Esophagus (tissue), 2 donors: ENCODE results near the gene RBM47. TPM values are rescaled to one million over a fixed set of nuclear protein-coding genes. Genes with fewer than 3 reads are reported as not detected.

Source experiments
- H3K27ac ChIP-seq, 2 donors: one replicate each; pipeline ENCODE4 v1.5.1; 2013; ENCODE audit warnings: low read depth in 2 of 2, mild to moderate bottlenecking in 2 of 2, inconsistent platforms in 1 of 2, low read length in 1 of 2, moderate library complexity in 1 of 2
- H3K27me3 ChIP-seq, 2 donors: one replicate each; pipeline ENCODE4 v1.6.1; 2013; ENCODE audit warnings: low read length in 2 of 2, control low read depth in 1 of 2, mild to moderate bottlenecking in 1 of 2; ENCODE audit not compliant: insufficient read depth in 2 of 2, control insufficient read depth in 1 of 2
- H3K36me3 ChIP-seq, 2 donors: one replicate each; pipeline ENCODE4 v1.6.1; 2013; ENCODE audit warnings: low read length in 1 of 2; ENCODE audit not compliant: control insufficient read depth in 2 of 2, insufficient read depth in 2 of 2
- H3K4me1 ChIP-seq, 2 donors: one replicate each; pipeline ENCODE4 v1.6.1; 2013; ENCODE audit warnings: low read length in 1 of 2; ENCODE audit not compliant: control insufficient read depth in 2 of 2, insufficient read depth in 2 of 2
- H3K4me3 ChIP-seq, 2 donors: one replicate each; pipeline ENCODE4 v1.5.1; 2013; ENCODE audit warnings: low read length in 2 of 2, mild to moderate bottlenecking in 2 of 2, low read depth in 1 of 2, moderate library complexity in 1 of 2
- H3K9me3 ChIP-seq, 2 donors: one replicate each; pipeline ENCODE4 v1.6.1; 2013; ENCODE audit warnings: mild to moderate bottlenecking in 2 of 2, low read depth in 1 of 2, low read length in 1 of 2, moderate library complexity in 1 of 2; ENCODE audit not compliant: control insufficient read depth in 2 of 2, insufficient read depth in 1 of 2
- WGBS, 2 donors: extraction: QIAGEN DNeasy Blood & Tissue Kit; methylation state at CpG; one replicate each; pipeline ENCODE4 v1.1.7; 2013; 5-methylcytosine and 5-hydroxymethylcytosine counted together
- polyA plus RNA-seq, 2 donors: library from polyadenylated mRNA; stranded (reverse); fragments of 200-250 nt; gene quantifications; one replicate each; pipeline ENCODE4 v1.2.3, GENCODE V29; 2013
- donor health status: healthy with polysubstance abuse.
- donor health status: Bipolar disorder and iron deficiency.

Gene RBM47
- polyA plus RNA-seq, 2 donors: 31.3 to 39.4 TPM

DNA sequence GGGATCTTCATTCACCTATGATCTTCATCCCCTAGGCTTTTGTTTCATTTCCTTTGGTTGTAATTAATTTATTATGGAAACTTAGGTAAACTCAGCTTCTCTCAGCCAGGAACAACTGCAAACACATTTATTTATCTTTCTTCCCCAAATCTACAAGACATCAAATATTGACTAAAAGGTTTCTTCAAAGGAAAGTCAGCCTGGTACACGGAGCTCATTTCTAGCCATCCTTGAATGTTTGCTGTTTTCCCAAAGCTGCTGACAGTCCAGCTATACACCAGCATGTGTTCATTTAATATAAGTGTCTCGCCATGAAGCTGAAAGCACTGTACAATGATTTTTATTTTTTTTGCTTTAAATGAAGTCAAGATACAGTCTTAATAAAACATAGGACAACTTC lies 16.8 kb downstream of the RBM47 start:
- 79 to 80% methylated on average over 2 of the region's 2 CpGs for WGBS, 2 donors
- Histone ChIP-seq H3K4me1 (no peaks in the 10 kb centered on the region), H3K27ac (no peak overlapping the region), H3K9me3 (no peaks in the 10 kb centered on the region), H3K36me3 (no peaks in the 10 kb centered on the region), H3K27me3 (no peaks in the 10 kb centered on the region), H3K4me3 (no peak overlapping the region)

DNA sequence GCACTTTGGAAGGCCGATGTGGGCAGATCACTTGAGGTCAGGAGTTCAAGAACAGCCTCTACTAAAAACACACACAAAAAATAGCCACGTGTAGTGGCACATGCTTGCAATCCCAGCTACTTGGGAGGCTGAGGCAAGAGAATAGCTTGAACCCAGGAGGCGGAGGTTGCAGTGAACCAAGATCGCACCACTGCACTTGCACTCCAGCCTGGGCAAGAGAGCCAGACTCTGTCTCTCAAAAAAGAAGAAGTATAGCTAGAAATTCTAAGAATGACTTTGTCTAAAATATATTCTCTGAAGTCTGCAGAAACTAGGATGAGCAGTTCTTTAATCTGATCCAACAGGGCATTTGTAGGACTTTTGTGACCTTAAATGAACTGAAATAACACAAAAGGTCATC lies 17.4 kb downstream of the RBM47 start:
- Histone ChIP-seq H3K4me1 (no peaks in the 10 kb centered on the region), H3K27ac (no peak overlapping the region), H3K36me3 (no peaks in the 10 kb centered on the region), H3K4me3 (no peak overlapping the region), H3K27me3 (no peaks in the 10 kb centered on the region), H3K9me3 (no peaks in the 10 kb centered on the region)
- 89 to 96% methylated on average over 4 of the region's 4 CpGs for WGBS, 2 donors

DNA sequence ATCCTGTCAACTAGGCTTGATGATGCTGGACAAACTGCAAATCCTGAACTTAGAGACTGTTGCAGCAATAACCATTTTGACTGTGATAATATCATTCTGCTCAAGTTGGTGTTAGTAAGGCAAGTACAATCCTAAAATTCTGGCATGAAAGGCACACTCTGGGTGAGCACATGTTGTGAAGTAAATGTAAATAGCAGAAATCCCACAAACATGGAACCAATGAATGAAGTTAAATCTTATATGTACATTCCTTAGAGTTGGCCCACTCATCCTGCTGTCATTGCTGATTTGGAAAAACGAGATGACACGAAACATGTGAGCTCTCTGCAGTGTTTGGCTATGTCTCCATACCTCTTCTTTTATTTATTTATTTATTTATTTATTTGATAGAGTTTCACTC lies 21.0 kb downstream of the RBM47 start:
- Histone ChIP-seq H3K27ac (no peak overlapping the region), H3K27me3 (no peaks in the 10 kb centered on the region), H3K4me3 (no peak overlapping the region), H3K4me1 (no peaks in the 10 kb centered on the region), H3K9me3 (no peaks in the 10 kb centered on the region), H3K36me3 (no peaks in the 10 kb centered on the region)
- WGBS, 2 donors: 69 to 76% methylated on average over 2 of the region's 2 CpGs

DNA sequence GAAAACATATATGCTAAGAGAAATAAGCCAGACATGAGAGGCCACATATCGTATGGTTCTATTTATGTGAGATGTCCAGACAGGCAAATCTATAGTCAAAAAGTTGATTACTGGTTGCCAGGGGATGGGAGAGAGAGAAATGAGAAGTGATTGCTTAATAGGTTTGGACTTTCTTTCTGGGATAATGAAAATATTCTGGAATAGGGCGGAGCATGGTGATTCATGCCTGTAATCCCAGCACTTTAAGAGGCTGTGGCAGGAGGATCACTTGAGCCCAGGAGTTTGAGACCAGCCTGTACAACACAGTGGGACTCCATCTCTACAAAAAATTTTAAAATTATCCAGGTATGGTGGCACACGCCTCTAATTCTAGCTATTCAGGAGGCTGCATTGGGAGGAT lies 22.4 kb downstream of the RBM47 start:
- Histone ChIP-seq H3K9me3 (no peaks in the 10 kb centered on the region), H3K27ac (no peak overlapping the region), H3K27me3 (no peaks in the 10 kb centered on the region), H3K4me3 (no peak overlapping the region), H3K36me3 (no peaks in the 10 kb centered on the region), H3K4me1 (no peaks in the 10 kb centered on the region)
- 82 to 85% methylated on average over 3 of the region's 3 CpGs for WGBS, 2 donors

DNA sequence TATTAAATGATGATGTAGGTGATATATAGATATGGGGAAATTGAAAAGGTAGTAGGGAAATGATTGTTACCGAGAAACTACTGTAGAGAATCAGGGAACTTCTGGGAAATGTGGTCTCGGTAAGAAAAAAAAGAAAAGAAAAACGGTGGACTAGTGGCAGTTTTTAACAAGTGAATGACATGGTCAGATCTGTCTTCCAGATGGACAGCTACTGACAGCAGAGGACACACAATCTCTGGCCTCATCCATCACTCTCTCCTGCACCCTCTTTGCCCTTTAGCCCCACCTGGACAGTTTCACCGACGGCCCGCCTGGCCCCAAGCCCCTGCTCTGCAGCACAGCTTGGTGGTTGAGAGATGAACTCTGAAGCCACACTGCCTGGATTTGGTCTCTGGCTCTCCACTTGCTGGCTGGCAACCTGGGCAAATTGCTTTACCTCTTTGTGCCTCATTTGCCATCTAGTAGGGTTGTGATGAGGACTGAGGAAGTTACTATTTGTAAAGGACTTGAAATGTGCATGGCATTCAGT lies 23.4 kb downstream of the RBM47 start:
- H3K27ac ChIP-seq: no peak overlapping the region
- no peaks in the 10 kb centered on the region for H3K4me1 ChIP-seq
- no peaks in the 10 kb centered on the region for H3K9me3 ChIP-seq
- no peaks in the 10 kb centered on the region for H3K36me3 ChIP-seq
- H3K4me3 ChIP-seq: no peak overlapping the region
- WGBS, 2 donors: 74 to 78% methylated on average over 6 of the region's 6 CpGs
- H3K27me3 ChIP-seq: no peaks in the 10 kb centered on the region

DNA sequence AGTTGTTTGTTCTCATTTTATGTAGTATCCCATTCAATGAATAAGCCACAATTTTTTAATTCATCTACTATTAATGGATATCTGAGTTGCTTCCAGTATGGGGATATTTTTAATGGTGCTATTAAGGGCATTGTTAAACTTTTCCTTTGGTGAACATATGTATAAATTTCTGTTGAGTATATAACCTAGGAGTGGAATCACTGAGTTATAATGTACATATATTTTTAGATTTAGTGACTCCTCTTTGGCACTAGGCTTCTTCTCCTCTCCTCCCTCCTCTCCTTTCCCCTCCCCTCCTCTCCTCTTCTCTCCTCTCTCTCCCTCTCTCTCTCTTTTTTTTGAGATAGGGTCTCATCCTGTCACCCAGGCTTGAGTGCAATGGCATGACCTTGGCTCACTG lies 26.4 kb downstream of the RBM47 start:
- Histone ChIP-seq H3K27me3 (no peaks in the 10 kb centered on the region), H3K4me1 (no peaks in the 10 kb centered on the region), H3K36me3 (no peaks in the 10 kb centered on the region), H3K9me3 (no peaks in the 10 kb centered on the region), H3K27ac (no peak overlapping the region), H3K4me3 (no peak overlapping the region)

DNA sequence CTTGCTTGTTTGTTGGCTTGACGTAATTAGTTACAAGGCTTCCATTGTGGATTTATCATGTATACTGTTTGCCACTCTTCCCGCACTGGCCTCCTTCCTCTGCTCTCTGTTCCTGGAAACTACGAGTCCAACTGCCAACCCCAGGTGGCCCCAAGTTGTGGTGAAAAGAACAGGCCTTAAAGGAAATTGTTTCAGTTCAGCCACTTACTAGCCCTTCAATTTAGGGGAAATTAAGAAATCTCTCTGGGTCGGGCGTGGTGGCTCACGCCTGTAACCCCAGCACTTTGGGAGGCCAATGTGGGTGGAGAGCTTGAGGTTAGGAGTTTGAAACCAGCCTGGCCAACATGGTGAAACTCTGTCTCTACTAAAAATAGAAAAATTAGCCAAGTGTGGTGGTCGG lies 28.0 kb downstream of the RBM47 start:
- Histone ChIP-seq H3K36me3 (no peaks in the 10 kb centered on the region), H3K4me3 (no peak overlapping the region), H3K27me3 (no peaks in the 10 kb centered on the region), H3K4me1 (no peaks in the 10 kb centered on the region), H3K27ac (no peak overlapping the region), H3K9me3 (no peaks in the 10 kb centered on the region)
- WGBS, 2 donors: 85 to 91% methylated on average over 7 of the region's 7 CpGs

DNA sequence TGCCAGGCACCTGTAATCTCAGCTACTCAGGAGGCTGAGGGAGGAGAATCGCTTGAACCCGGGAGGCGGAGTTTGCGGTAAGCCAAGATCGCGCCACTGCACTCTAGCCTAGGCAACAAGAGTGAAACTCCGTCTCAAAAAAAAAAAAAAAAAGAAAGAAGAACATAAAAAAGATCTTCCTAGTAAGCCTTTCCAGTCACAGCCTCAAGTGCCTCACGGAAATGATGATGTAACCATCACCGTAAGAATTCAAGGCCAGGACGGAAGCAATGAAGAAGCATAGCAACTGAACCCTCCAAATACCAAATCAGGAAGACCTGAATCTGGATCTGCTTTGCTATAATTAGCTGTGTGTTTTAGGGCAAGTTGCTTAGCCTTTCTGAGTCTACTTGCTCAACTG lies 28.8 kb downstream of the RBM47 start:
- 95 to 96% methylated on average over 10 of the region's 10 CpGs for WGBS, 2 donors
- no peaks in the 10 kb centered on the region for H3K36me3 ChIP-seq
- H3K27me3 ChIP-seq: no peaks in the 10 kb centered on the region
- no peak overlapping the region for H3K4me3 ChIP-seq
- no peaks in the 10 kb centered on the region for H3K4me1 ChIP-seq
- no peaks in the 10 kb centered on the region for H3K9me3 ChIP-seq
- H3K27ac ChIP-seq: no peak overlapping the region

DNA sequence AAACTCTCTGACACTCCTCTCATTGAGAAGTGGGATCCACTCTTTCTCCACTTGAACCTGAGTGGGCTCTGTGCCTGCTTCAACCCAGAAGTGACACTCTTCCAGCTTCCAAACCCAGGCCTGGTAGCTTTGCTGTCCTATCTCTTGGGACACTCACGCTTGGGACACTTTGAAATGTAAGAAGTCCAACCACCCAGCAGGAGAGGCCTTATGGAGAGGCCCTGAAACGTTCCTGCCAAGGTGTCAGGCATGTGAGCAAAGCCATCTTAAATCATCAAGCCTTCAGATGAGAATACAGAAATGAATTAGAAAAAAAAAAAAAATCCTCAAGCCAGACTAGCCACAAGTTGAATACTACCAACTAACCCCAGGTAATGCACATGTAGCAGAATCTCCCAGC lies 30.2 kb downstream of the RBM47 start:
- 70 to 78% methylated on average over 2 of the region's 2 CpGs for WGBS, 2 donors
- H3K27ac ChIP-seq: no peak overlapping the region

DNA sequence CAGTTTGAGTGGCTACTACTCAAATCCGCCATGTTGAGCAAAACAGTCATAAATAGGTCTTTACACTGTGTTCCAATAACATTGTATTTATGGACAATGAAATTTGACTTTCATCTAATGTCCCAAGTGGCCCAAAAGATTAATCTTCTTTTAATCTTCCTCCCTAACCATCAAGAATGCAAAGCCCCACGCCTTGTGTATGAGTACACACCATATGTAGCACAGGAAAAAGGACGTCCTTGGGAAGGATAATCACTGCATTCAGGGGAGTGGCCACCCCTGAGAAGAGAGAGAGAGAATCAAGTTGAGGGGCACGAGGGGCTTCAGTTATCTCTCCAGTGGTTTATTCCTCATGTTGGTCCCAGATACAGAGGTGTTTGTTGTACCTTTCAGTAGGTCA lies 33.1 kb downstream of the RBM47 start:
- Histone ChIP-seq H3K4me1 (no peaks in the 10 kb centered on the region), H3K27me3 (no peaks in the 10 kb centered on the region), H3K27ac (no peak overlapping the region), H3K9me3 (no peaks in the 10 kb centered on the region), H3K4me3 (no peak overlapping the region), H3K36me3 (peaks cover 0 to 7% of the 10 kb centered on the region in 2 donors)
- WGBS, 2 donors: 75 to 81% methylated on average over 4 of the region's 4 CpGs

More for the DNA sequence above, 30.2 kb downstream of the RBM47 start:
- Histone ChIP-seq H3K4me3 (no peak overlapping the region), H3K9me3 (no peaks in the 10 kb centered on the region), H3K36me3 (peaks cover 0 to 5% of the 10 kb centered on the region in 2 donors), H3K27me3 (no peaks in the 10 kb centered on the region), H3K4me1 (no peaks in the 10 kb centered on the region)
